Thyroid gland (tissue), 4 donors: ENCODE results near the gene ATP4A. TPM values are rescaled to one million over a fixed set of nuclear protein-coding genes. Genes with fewer than 3 reads are reported as not detected.

Experiments used
- DNase-seq, 2 donors: peaks; one replicate each; pipeline ENCODE4 v3.0.0-alpha.2; 2019
- H3K27ac ChIP-seq, 3 donors: fragments of 200-600 bp; sonication (generic); 1 replicate in 2 of 3; 2 replicates in 1 of 3; pipeline ENCODE4 v1.5.1; 2016 to 2019; ENCODE audit warnings: mild to moderate bottlenecking in 1 of 3, moderate library complexity in 1 of 3
- H3K27me3 ChIP-seq: fragments of 200-600 bp; sonication (generic); one replicate; pipeline ENCODE4 v1.5.1; 2019
- H3K36me3 ChIP-seq, 2 donors: fragments of 200-600 bp; sonication (generic); one replicate each; pipeline ENCODE4 v1.5.1; 2016 to 2019
- H3K4me1 ChIP-seq, 2 donors: fragments of 200-600 bp; sonication (generic); one replicate each; pipeline ENCODE4 v1.5.1; 2017 to 2019
- H3K4me3 ChIP-seq, 3 donors: fragments of 200-600 bp; sonication (generic); replicated peaks in 1 of 3; 1 replicate in 2 of 3; 2 replicates in 1 of 3; pipeline ENCODE4 v1.5.1; 2016; ENCODE audit warnings: mild to moderate bottlenecking in 1 of 3
- H3K9me3 ChIP-seq: fragments of 200-600 bp; sonication (generic); one replicate; pipeline ENCODE4 v1.5.1; 2017
- CTCF ChIP-seq, 6 experiments: fragments of 200-600 bp in 3 of 6; fragments of 450-650 bp in 3 of 6; sonication (generic) in 3 of 6; IDR thresholded peaks; one replicate each; pipeline ENCODE4 v1.5.1; 2016 to 2019; ENCODE audit warnings: antibody characterized with exemption in 6 of 6, mild to moderate bottlenecking in 2 of 6, inconsistent platforms in 1 of 6, moderate library complexity in 1 of 6
- POLR2A ChIP-seq, 2 donors: fragments of 450-650 bp; IDR thresholded peaks; one replicate each; pipeline ENCODE4 v1.6.1; 2017; ENCODE audit warnings: antibody characterized with exemption in 2 of 2, mild to moderate bottlenecking in 2 of 2, moderate library complexity in 1 of 2
- WGBS, 2 donors: methylation state at CpG; one replicate each; pipeline ENCODE4 v1.1.5; 2017; 5-methylcytosine and 5-hydroxymethylcytosine counted together
- intact Hi-C: fragments of 100-400 bp; cut with DNase I; formaldehyde crosslinking; loops from one replicate; pipeline ENCODE4 v1.15.1; 2023
- total RNA-seq, 4 donors: library from RNA; depleted of rRNA; stranded (reverse); fragments of >200 nt; gene quantifications; one replicate each; pipeline ENCODE4 v1.2.3, GENCODE V29; 2016

Gene ATP4A
- total RNA-seq, 4 donors from 2014 or later: 0.27 to 1.9 (median 0.33) TPM

GRCh38 chr19:35501684-35502083, 61.8 kb downstream of the ATP4A start:
- DNase-seq: no peak
- no peak overlapping the region for H3K4me3 ChIP-seq
- H3K36me3 ChIP-seq: peaks cover 9 to 19% of the 10 kb centered on the region in 2 donors
- no peak overlapping the region for H3K27ac ChIP-seq
- no peaks in the 10 kb centered on the region for H3K4me1 ChIP-seq
- intact Hi-C loops: no loop called here
- no peaks in the 10 kb centered on the region for H3K9me3 ChIP-seq
- WGBS, 2 donors: 83 to 84% methylated on average over 13 to 14 of the region's 15 CpGs
- TF ChIP-seq CTCF (IDR thresholded peaks at IDR 0.05) (no peak), POLR2A (IDR thresholded peaks at IDR 0.05) (no peak)
- no peaks in the 10 kb centered on the region for H3K27me3 ChIP-seq

GRCh38 chr19:35500611-35501010, 62.8 kb downstream of the ATP4A start:
- H3K4me1 ChIP-seq: peaks cover 0 to 2% of the 10 kb centered on the region in 2 donors
- no peaks in the 10 kb centered on the region for H3K9me3 ChIP-seq
- H3K4me3 ChIP-seq: no peak overlapping the region
- 94 to 95% methylated on average over 7 to 10 of the region's 10 CpGs for WGBS, 2 donors
- peaks cover 9 to 19% of the 10 kb centered on the region in 2 donors for H3K36me3 ChIP-seq
- no peak overlapping the region for H3K27ac ChIP-seq
- DNase-seq: no peak
- intact Hi-C loops: no loop called here
- H3K27me3 ChIP-seq: no peaks in the 10 kb centered on the region
- TF ChIP-seq POLR2A (IDR thresholded peaks at IDR 0.05) (no peak), CTCF (IDR thresholded peaks at IDR 0.05) (no peak)

Other genes starting within 250 kb of the ATP4A start
- gene CD22, start 234.5 kb downstream of the ATP4A start, total RNA-seq: 10 to 100 TPM in 1 of 4 donors, 1 to 10 TPM in 2, under 1 TPM in 1; 0.68 to 18.4 (median 2.0) TPM
- gene FFAR1, start 215.8 kb downstream of the ATP4A start, total RNA-seq: not detected
- under 1 TPM in 1 of 4 donors, not detected in 3; 0.45 TPM for gene FFAR3, start 205.2 kb downstream of the ATP4A start, total RNA-seq
- under 1 TPM in 1 of 4 donors, not detected in 3; 0.27 TPM for gene GPR42, start 192.6 kb downstream of the ATP4A start, total RNA-seq
- under 1 TPM in 1 of 4 donors, not detected in 3; 0.27 TPM for gene FFAR2, start 115.4 kb downstream of the ATP4A start, total RNA-seq
- gene KRTDAP, start 73.2 kb downstream of the ATP4A start, total RNA-seq: 1 to 10 TPM in 1 of 4 donors, not detected in 3; 2.7 TPM
- 100 to 1,000 TPM; 164 to 348 (median 213) TPM for gene DMKN, start 50.0 kb downstream of the ATP4A start, total RNA-seq
- gene SBSN, start 35.3 kb downstream of the ATP4A start, total RNA-seq: 1 to 10 TPM in 1 of 4 donors, not detected in 3; 1.2 TPM
- gene GAPDHS, start 30.2 kb downstream of the ATP4A start, total RNA-seq: 1 to 10 TPM in 1 of 4 donors, not detected in 3; 1.6 TPM
- gene TMEM147, start 18.0 kb downstream of the ATP4A start, total RNA-seq: 100 to 1,000 TPM; 186 to 202 (median 188) TPM
- gene PMIS2, start 22.5 kb upstream of the ATP4A start, total RNA-seq: not detected
- gene HAUS5, start 49.1 kb upstream of the ATP4A start, total RNA-seq: 10 to 100 TPM in 3 of 4 donors, 1 to 10 TPM in 1; 7.9 to 17.8 (median 10.2) TPM
- gene RBM42, start 65.4 kb upstream of the ATP4A start, total RNA-seq: 10 to 100 TPM; 49.4 to 90.9 (median 65.6) TPM
- gene ETV2, start 78.1 kb upstream of the ATP4A start, total RNA-seq: under 1 TPM in 1 of 4 donors, not detected in 3; 0.56 TPM
- gene COX6B1, start 84.7 kb upstream of the ATP4A start, total RNA-seq: 100 to 1,000 TPM; 139 to 941 (median 369) TPM
- not detected for gene UPK1A, start 102.9 kb upstream of the ATP4A start, total RNA-seq
- not detected for gene ZBTB32, start 140.9 kb upstream of the ATP4A start, total RNA-seq
- gene KMT2B, start 154.3 kb upstream of the ATP4A start, total RNA-seq: 10 to 100 TPM; 12.4 to 29.4 (median 19.7) TPM
- gene IGFLR1, start 178.8 kb upstream of the ATP4A start, total RNA-seq: 1 to 10 TPM; 5.2 to 6.1 (median 5.9) TPM
- gene U2AF1L4, start 181.8 kb upstream of the ATP4A start, total RNA-seq: 10 to 100 TPM; 29.7 to 51.7 (median 36.8) TPM
- gene PSENEN, start 182.0 kb upstream of the ATP4A start, total RNA-seq: 10 to 100 TPM; 34.0 to 73.8 (median 40.5) TPM
- 10 to 100 TPM in 2 of 4 donors, 1 to 10 TPM in 2; 8.2 to 21.5 (median 14.1) TPM for gene LIN37, start 184.9 kb upstream of the ATP4A start, total RNA-seq
- gene HSPB6, start 193.4 kb upstream of the ATP4A start, total RNA-seq: 10 to 100 TPM; 17.3 to 31.8 (median 23.1) TPM
- 10 to 100 TPM in 3 of 4 donors, 1 to 10 TPM in 1; 8.2 to 34.3 (median 13.2) TPM for gene PROSER3, start 194.5 kb upstream of the ATP4A start, total RNA-seq
- 10 to 100 TPM in 3 of 4 donors, 1 to 10 TPM in 1; 4.2 to 16.0 (median 13.0) TPM for gene ARHGAP33, start 211.9 kb upstream of the ATP4A start, total RNA-seq
- gene PRODH2, start 249.2 kb upstream of the ATP4A start, total RNA-seq: not detected